ENCODE data around the gene RHOA.
"Not testable (repeated sequence)": the region's sequence is repeated elsewhere in the genome, so short reads cannot be mapped to it uniquely, and the experiment has no call there.

RHOA gene

DNA sequence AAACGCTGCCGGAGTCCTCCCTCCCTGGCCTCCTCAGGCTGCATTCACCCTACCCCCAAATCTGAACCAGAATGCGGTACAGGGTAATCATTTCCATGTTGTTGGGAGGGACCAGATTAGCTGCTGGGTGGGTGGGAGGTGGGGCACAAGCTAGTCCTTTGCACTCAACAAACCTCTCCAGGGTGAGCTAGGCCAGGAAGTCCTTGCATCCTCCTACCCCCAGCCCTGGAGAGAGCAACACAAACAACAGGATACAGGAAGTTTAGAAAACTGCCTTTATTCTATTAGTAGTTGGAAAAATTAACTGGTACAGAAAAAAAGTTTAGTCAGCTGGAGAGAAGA, 52.9 kb downstream of the RHOA start:
- no peak for DNase-seq

DNA sequence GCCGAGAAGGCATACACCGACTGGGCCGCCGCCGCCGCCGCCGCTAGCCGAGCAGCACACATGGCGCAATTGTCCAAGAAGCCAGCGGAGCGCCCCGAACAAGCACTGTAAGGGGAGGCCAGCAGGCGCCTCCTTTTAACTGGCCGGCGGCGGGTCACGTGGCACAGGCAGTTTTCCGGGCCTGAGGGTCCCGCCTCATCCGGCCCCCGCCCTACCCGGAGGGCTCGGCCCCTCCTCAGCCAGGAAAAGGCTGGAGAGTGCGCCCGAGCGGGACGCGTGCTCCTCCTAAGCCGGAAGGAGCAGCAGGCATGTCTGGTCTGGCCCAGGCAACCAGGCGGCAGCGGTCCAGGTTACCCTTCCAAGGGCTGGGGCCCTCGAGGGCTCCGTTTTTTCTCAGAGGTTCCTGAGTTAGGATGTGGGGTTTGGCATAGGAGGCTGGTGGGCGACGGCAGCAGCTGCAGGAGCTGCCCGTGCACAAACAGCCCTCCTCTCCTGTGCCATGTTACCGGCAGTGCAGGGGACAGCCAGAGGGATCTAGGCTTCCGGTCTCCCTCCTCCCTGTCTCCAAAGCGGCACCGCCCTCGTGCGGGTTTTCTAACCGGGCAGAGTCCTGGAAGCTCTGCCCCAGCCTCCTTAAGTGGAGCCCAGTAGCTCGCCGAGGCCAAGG, 53.4 kb downstream of the RHOA start, which contains the start of gene GPX1:
Gene GPX1, minus strand, starts transcription at position 137 of the 667 bp plus-strand sequence. Its CDS starts 75 bp downstream, at position 62.
- peak; percentile 74 for DNase-seq

DNA sequence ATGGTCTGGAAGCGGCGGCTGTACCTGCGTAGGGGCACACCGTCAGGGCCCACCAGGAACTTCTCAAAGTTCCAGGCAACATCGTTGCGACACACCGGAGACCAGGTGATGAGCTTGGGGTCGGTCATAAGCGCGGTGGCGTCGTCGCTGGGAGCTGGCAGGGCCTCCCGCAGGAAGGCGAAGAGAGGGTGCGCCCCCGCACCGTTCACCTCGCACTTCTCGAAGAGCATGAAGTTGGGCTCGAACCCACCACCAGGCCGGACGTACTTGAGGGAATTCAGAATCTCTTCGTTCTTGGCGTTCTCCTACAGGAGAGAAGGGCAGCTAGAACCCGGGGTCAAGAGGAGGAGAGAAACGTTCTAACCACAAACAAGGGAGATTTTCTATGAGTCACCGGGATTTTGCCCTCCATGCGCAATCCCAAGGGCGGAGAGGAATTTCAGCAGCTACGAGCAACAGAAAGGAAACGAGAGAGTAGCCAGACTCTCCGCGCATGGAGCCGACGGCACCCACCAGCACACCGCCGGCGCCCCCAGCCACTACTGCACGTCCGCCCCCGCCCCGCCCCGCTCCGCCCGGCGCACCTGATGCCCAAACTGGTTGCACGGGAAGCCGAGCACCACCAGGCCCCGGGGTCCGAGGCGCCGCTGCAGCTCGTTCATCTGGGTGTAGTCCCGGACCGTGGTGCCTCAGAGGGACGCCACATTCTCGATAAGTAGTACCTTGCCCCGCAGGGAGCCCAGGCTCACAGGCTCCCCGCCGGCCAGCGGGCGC, 54.1 kb downstream of the RHOA start:
- not testable (repeated sequence) for DNase-seq

DNA sequence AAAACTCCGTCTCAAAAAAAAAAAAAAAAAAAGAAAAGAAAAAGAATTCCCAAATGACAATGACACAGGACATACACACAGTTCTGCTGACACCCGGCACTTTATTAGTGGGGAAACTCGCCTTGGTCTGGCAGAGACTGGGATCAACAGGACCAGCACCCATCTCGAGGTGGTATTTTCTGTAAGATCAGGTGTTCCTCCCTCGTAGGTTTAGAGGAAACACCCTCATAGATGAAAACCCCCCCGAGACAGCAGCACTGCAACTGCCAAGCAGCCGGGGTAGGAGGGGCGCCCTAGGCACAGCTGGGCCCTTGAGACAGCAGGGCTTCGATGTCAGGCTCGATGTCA, 54.7 kb downstream of the RHOA start:
- not testable (repeated sequence) for DNase-seq

DNA sequence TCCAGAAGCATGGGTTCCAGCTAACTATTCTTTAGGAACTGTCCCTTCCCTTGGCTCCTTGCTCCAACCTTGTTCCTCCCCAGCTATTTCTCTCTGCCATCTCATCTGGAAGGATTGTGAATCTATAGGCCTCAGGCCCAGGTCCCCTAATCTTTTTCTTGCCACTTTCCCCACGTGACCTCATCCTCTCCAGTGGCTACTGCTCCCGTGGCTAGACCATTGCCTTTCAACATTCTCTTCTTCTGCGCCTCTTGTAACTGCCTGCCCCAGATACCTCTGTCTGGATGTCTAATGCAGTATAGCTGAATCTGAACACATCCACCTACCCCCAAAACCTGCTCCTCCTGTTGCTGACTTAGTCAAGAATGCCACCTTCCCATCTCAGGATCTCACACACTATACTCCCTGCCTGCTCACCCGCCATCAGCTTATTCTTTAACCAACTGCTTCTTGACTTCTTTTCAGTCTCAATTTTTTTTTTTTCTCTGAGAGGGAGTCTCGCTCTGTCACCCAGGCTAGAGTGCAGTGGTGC, 58.8 kb downstream of the RHOA start:
- DNase-seq: no peak

DNA sequence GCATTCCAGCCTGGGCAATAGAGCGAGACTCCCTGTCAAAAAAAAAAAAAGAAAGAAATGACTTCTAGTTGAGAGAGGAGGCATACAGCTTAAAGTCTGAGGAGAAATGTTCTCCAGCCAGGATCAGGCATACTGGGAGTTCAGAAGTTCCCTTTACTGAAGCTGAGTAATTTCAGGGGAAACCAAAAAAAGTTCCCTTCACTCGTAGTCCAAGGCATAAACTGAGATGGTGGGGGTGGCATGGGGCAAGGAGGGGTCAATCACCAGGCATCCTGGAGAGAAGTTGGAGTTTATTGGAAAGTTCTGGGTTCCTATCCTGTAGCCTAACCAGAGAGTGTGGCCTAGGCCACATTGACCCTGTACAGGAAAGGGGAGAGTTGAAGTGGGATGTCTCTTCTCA, 59.5 kb downstream of the RHOA start:
- DNase-seq: no peak

DNA sequence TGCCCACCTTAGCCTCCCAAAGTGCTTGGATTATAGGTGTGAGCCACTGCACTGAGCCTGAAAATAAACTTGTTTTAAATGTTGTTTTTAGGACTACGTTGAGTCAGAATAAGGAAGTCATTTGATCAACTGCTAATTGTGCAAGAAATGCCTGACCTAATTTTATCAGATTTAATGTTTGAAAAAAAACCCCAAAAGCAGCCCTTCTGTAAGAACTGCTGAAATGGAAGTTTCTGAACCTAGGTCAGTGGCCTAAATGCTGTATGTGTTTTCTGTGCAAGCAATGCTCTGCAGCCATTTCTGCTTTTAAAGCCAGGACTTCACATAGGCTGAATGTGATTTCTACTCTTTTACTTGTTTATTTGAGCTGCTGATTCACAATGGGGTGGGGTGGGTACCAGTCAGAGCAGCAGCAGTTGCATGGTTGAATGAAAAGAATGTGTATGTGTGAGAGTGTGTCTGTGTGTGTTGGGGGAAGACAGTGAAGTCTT, 60.2 kb downstream of the RHOA start:
- no peak for DNase-seq

DNA sequence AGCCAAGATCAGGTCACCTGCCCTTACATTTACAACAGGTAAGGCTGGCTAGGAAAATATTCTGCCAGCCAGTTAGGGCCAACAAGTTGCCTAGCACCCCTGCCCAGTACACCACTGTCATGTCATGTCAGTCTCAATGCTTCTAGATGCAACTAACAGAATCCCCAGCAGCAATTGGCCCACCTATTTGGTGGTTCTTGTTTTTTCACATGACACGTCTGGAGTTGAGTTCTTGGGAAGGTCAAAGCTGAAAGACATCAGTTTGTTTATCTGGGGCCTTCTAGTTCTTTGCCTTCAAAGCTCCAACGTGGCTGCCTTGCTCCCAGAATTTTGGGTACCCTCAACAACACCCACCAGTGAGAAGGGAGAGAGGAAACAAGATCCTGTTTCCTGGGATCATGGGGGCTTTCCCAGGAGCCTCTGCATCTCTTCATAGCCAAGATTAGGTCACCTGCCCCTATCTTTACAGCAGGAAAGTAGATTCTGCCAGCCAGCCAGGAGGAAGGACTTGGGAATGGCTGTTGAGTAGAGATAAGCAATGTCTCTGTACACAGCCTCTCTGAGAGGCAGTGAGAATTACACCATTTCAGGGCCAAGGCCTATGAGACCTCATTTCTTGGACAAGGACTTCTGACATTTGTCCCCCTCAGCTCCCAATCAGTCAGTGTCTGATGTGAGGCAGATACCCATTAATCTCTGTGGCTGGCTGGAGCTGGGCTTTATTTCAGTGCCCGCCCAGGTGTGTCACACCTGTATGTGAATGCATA, 62.2 kb downstream of the RHOA start:
- DNase-seq: no peak

DNA sequence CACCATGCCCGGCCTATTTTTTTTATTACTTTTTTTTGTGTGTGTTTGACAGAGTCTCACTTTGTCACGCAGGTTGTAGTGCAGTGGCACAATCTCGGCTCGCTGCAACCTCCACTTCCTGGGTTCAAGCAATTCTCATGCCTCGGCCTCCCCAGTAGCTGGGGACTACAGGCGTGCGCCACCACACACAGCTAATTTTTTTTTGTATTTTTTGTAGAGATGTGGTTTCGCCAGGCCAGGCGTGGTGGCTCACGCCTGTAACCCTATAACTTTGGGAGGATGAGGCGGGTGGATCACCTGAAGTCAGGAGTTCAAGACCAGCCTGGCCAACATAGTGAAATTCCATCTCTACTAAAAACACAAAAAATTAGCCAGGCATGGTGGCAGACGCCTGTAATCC, 63.4 kb downstream of the RHOA start:
- not testable (repeated sequence) for DNase-seq

DNA sequence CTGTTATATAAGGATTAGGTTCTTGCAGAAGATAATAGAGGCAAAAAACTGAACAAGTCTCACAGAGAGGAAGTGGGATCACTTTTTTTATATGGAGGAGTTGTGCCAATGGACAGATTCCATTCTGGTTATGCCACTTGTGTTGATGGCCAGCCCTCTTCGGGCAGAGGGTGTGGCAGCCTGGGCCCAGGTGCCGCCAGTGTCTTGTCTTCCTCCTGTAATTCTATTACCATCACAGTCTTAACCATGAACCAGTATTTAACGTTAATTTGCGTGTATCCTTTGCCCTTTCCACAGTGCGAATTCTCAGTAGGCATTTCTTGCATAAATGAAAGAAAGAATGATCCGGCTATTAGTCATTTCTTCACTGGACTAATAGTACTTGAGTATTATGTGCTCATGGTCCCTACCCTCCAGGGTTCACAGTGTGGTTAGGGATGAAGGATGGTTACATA, 65.0 kb downstream of the RHOA start:
- DNase-seq: no peak

DNA sequence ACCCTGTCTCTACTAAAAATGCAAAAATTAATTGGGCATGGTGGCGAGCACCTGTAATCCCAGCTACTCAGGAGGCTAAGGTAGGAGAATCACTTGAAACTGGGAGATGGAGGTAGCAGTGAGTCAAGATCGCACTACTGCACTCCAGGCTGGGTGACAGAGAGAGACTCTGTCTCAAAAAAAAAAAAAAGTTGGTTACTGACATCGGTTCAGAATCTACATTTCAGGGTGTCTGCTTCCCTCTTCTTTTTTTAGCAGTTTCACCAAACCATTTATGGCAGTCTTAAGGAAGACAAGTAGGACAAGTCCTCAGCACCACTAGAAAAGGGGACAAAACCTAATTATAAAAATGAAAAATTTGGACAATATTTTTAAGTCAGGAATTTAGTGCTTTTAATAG, 68.6 kb downstream of the RHOA start:
- DNase-seq: no peak

DNA sequence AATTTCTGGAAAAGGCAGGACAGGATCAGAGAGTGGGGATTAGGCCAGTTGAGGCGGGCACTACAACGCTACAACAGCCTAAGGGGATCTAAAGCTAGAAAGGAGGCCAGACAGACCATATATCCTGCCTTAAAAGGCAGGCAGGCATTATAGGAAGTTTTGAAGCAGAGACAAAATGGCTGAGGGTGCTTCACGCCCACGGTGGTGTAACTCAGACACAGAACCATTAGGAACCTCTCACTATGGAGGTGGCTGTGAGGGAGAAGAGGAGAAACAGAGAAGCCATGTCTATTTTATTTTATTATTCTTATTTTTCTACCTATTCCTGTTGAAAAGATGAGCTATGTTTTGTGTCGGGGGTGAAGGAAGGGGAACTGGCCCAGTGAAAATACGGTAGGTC, 69.8 kb downstream of the RHOA start:
- no peak for DNase-seq

DNA sequence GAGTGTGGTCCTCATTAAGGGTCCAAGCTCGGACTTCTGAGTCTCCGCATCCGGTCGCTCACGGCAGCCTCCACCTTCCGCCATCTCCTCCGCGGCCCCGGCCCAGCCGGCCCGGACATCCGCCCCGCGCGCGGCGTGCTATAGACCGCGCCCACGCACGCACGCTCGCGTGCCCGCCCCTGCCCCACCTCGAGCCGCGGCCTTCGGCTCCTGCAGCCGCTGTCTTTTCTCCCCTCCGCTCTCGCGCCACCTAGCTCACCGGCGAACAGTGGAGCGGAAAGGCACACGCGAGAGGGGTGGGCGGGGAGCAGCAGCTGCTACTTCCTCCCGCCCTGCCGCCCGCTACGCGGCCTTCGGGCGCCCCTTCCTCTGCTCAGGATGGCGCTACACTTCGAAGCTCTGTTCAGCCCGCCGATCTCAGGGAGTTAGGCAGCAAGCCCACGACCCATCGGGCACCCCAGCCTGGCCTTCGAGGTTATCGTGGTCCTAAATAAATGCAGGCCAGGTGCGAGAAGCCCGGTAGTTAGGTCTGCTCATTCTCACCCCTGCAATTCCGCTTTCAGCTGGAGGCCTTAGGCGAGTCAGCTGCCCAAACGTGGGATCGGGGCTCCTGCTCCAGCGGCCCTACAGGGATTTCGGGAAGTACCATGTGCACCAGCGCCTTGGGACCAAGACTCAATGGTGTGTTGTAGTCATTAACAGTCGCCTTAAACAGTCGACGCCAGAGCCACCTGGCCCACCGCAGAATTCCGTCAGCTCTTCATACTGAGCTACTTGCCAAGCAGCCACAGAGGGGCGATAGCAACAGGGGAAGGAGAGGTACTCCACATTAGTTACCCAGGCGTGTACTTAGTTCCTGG, 71.6 kb downstream of the RHOA start, which contains the start of gene USP4:
Gene USP4, minus strand, starts transcription at position 113 of the 860 bp plus-strand sequence. Its CDS starts 29 bp downstream, at position 84.
- peak; percentile 65 for DNase-seq

DNA sequence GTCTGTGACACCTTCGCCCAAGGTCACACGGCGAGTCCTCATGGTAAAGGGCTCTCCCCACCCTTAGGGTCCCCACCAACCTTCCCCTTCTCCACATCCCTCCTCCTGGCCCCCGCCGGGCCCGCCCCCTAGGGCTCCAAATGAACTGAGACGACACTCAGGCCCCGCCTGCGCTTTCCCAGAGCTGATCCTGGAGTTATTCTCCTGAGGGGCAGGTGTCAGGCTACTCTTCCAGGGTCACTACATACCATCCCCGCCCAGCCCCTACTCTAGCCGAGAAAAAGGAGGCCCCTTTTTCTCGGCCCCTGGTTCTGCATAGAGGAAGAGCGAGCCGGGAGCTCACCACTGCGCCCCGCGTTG, 72.2 kb downstream of the RHOA start:
- DNase-seq: no peak

DNA sequence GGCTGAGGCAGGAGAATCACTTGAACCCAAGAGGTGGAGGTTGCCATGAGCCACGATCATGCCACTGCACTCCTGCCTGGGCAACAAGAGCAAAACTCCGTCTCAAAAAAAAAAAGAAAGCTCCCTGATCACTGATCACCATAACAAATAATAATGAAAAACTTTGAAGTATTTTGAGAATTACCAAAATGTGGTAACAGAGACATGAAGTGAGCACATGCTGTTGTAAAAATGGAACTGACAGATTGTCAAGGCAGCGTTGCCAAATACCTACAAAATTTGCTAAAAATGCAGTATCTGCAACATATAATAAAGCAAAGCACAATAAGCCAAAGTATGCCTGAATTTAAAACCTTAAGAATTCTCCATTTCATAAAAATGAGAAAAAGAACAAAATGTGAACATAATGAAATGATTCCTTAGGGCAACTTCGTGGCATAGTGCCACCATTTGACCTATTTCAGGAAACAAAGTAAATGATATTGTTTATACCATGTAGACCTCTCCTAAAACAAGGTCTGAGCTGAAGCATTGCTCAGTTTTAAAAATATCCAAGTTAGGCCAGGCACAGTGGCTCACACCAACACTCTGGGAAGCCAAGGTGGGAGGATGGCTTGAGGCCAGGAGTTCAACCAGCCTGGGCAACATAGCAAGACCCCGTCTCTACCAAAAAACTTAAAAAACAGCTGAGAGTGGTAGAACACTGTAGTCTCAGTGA, 77.7 kb downstream of the RHOA start:
- DNase-seq: no peak

DNA sequence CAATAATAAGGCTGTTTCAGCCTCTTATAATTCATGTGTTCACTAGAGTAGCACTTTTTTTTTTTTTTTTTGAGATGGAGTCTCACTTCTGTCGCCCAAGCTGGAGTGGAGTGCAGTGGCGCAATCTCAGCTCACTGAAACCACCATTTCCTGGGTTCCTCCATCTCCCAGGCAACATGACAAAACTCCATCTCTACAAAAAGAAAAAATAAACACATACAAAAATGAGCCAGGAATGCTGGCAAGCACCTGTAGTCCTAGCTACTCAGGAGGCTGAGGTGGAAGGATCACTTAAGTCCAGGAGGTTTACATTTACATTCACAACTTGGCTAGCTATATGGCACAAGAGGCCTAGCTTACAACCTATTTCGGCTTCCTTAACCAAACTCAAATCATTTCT, 78.7 kb downstream of the RHOA start:
- DNase-seq: no peak

DNA sequence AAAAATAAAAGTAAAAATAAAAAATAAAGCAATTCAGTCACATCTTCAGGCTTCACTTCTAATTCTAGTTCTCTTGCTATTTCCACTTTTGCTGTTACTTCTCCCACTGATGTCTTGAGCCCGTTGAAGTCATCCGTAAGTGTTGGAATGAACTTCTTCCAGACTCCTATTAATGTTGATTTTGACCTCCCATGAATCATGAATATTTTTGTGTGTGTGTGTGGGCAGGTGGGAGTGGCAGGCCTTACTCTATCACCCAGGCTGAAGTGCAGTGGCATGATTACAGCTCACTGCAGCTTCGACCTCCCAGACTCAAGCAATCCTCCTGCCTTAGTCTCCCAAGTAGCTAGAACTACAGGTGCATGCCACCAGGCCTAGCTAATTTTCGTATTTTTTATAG, 82.6 kb downstream of the RHOA start:
- no peak for DNase-seq

DNA sequence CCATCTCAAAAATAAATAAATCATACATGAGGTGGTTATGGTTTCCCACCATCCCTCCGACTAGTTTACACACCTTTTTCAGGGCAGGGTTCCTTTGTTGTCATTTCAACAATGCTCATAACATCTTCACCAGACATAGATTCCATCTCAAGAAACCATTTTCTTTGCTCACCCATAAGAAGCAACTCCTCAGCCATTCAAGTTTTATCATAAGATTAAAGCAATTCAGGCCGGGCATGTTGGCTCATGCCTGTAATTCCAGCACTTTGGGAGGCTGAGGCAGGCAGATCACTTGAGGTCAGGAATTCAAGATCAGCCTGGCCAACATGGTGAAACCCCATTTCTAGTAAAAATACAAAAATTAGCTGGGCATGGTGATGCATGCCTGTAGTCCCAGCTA, 83.4 kb downstream of the RHOA start:
- DNase-seq: not testable (repeated sequence)

DNA sequence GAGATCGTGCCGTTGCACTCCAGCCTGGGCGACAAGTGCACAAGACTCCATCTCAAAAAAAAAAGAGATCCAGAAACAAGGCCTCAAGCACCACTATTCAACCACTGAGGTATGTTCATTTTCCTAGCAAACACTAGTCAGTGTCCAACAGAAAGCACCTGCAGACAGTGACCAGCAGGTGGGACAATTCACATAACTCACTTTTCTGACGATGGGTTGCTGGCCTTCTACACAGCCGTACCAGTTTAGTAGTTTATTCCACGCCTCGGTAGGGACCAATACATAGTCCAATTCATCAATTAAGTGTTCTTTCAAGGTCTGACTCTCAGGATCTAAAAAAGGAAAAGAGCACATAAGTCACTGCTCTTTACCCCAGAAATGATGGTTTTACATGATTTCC, 84.3 kb downstream of the RHOA start:
- no peak for DNase-seq

DNA sequence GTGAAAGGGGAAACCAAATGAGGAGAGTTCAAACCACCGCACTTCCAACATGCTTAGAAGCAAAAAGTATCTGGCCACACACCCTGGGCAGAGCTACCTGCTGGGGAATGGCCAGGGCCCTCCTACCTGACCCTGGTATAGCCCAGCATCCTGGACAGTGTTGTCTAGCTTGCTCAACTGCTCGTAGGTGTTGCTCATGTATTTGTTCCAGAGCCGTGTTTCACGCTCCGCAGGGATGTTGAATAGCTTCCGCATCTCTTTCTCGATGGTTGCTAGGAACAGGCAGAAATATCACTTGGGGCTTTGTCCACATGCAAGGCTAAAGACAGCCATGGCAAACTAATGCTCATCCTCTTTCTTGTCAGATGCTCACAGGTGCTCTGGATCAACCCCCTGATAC, 87.0 kb downstream of the RHOA start:
- no peak for DNase-seq

DNA sequence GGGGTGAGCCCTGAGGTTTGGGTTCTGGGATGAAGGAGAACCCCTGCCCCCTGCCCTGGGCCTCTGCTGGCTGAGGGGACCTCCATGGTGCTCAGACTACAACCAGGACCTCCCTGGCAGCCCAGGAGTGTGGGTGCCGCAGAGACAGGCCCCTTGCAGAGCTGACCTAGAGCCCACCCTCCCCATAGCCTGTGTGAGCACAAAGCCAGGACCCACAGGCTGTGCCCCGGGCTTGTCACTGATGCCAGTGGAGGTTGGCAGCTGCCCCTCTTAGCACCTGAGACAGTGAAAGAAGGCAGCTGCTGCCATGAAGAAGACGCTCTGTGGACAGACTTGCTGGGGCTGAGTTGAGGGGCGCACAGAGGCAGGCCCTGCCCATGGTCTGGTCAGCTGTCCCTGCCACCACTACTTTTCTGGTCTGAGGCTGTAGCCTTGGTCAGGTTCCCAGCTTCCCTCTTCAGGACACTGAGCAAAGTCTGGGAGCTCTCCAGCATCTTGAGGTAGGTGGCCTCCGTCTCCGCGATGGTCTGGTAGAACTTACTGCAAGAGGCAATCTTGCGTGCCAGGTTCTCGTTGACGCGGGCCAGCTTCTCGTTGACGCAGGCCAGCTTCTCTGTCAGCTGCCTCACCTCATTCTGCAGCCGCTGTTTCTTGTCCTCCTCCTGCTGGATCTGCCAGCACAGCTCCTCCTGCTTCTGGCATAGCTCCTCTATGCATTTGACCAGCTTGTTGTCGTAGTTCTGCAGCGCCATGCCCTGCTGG, 94.9 kb downstream of the RHOA start:
- no peak for DNase-seq
